Right ventricle myocardium inferior (tissue), 1 donor: ENCODE results near the gene PTPN14. TPM values are rescaled to one million over a fixed set of nuclear protein-coding genes. Genes with fewer than 3 reads are reported as not detected.
A peak's percentile ranks its signal among the peaks of the same experiment; 100 is the strongest.

Experiments
- ATAC-seq: fragments of 200-7000 bp; cut with Tn5 transposase; one replicate; pipeline ENCODE4 v1.9.1; 2020; ENCODE audit warnings: mild to moderate bottlenecking, moderate library complexity
- DNase-seq: peaks from one replicate; pipeline ENCODE4 v3.0.0; 2021; ENCODE audit errors: missing footprints
- intact Hi-C: fragments of 100-400 bp; cut with DNase I; formaldehyde crosslinking; loops from one replicate; pipeline ENCODE4 v1.11.0; 2022
- total RNA-seq: library from RNA; stranded (reverse); fragmentation: NEBNext Ultra II Directional; extraction: Animal tissue kit (Norgen Biotek cat#: 25700); gene quantifications from one replicate; pipeline ENCODE4 v1.2.1, GENCODE V29; 2021
- donor health status: DM: no; HTN: yes; CAD: no; lungs with severe emphysema.

Gene PTPN14
- total RNA-seq, 1 donor from 2014 or later, result 23.0 TPM

GRCh38 chr1:214467078-214467585 is 84.3 kb downstream of the PTPN14 start:
- ATAC-seq, result no peak
- DNase-seq, result no peak
- intact Hi-C loops, result no loop called here

GRCh38 chr1:214466403-214467077 is 84.9 kb downstream of the PTPN14 start:
- ATAC-seq, result no peak
- DNase-seq, result no peak
- intact Hi-C loops, result no loop called here

- no peak for DNase-seq
- peak; percentile 31 for ATAC-seq
- intact Hi-C loops, result no loop called here
Observed at GRCh38 chr1:214464445-214465287, 86.7 kb downstream of the PTPN14 start.

GRCh38 chr1:214463596-214463995 is 87.8 kb downstream of the PTPN14 start:
- intact Hi-C loops, result no loop called here
- ATAC-seq, result no peak
- DNase-seq, result no peak

GRCh38 chr1:214462882-214463281 is 88.5 kb downstream of the PTPN14 start:
- DNase-seq (no peak), ATAC-seq (no peak)
- intact Hi-C loops, result no loop called here

GRCh38 chr1:214461305-214461704 is 90.1 kb downstream of the PTPN14 start:
- intact Hi-C loops, result no loop called here

GRCh38 chr1:214460304-214460916 is 91.0 kb downstream of the PTPN14 start:
- DNase-seq (no peak), ATAC-seq (no peak)
- intact Hi-C loops, result no loop called here

More at GRCh38 chr1:214461305-214461704, 90.1 kb downstream of the PTPN14 start:
- no peak for DNase-seq
- ATAC-seq, result no peak

GRCh38 chr1:214459895-214460294 is 91.5 kb downstream of the PTPN14 start:
- DNase-seq, result no peak
- intact Hi-C loops, result no loop called here
- no peak for ATAC-seq

GRCh38 chr1:214458541-214458940 is 92.9 kb downstream of the PTPN14 start:
- intact Hi-C loops, result no loop called here
- ATAC-seq (no peak), DNase-seq (no peak)

GRCh38 chr1:214455971-214456867 is 95.2 kb downstream of the PTPN14 start:
- intact Hi-C loops, result no loop called here
- ATAC-seq (no peak), DNase-seq (no peak)

- no peak for ATAC-seq
- intact Hi-C loops, result no loop called here
- no peak for DNase-seq
Observed at GRCh38 chr1:214455479-214455878, 95.9 kb downstream of the PTPN14 start.

- ATAC-seq (no peak), DNase-seq (no peak)
- intact Hi-C loops, result no loop called here
Observed at GRCh38 chr1:214454569-214455396, 96.6 kb downstream of the PTPN14 start.

GRCh38 chr1:214453109-214453722 is 98.2 kb downstream of the PTPN14 start:
- ATAC-seq (no peak), DNase-seq (no peak)
- intact Hi-C loops, result no loop called here

- intact Hi-C loops, result no loop called here
- DNase-seq (no peak), ATAC-seq (no peak)
Observed at GRCh38 chr1:214452152-214452784, 99.1 kb downstream of the PTPN14 start.

GRCh38 chr1:214451596-214451995 is 99.8 kb downstream of the PTPN14 start:
- DNase-seq (no peak), ATAC-seq (no peak)
- intact Hi-C loops, result no loop called here

- no peak for ATAC-seq
- DNase-seq, result no peak
- intact Hi-C loops, result no loop called here
Observed at GRCh38 chr1:214449371-214449770, 102.0 kb downstream of the PTPN14 start.

GRCh38 chr1:214448536-214448935 is 102.9 kb downstream of the PTPN14 start:
- ATAC-seq (no peak), DNase-seq (no peak)
- intact Hi-C loops, result no loop called here
